GM20000 (cell line): ENCODE measurements around the gene LRMDA.

Experiments used
- DNase-seq: peaks from one replicate; pipeline ENCODE4 v3.0.0; 2012; ENCODE audit warnings: low spot score
- CTCF ChIP-seq: IDR thresholded peaks from 2 replicates; pipeline ENCODE4 v1.5.1; 2012; ENCODE audit warnings: mild to moderate bottlenecking, control low read depth; ENCODE audit errors: extremely low read depth, missing control alignments

LRMDA gene

GRCh38 chr10:75496191-75496567 lies 64.8 kb downstream of the LRMDA start:
- TF ChIP-seq CTCF: no peak
- DNase-seq: no peak

GRCh38 chr10:75497997-75498883 lies 66.8 kb downstream of the LRMDA start:
- TF ChIP-seq CTCF: no peak
- DNase-seq: no peak

GRCh38 chr10:75498884-75499350 lies 67.5 kb downstream of the LRMDA start:
- no peak for DNase-seq
- TF ChIP-seq CTCF: no peak

GRCh38 chr10:75499556-75500160 lies 68.2 kb downstream of the LRMDA start:
- TF ChIP-seq CTCF: no peak
- DNase-seq: no peak

- DNase-seq: no peak
- no peak for TF ChIP-seq CTCF
Observed at GRCh38 chr10:75502389-75502788, 71.0 kb downstream of the LRMDA start.

- no peak for DNase-seq
- TF ChIP-seq CTCF: no peak
Observed at GRCh38 chr10:75502838-75503237, 71.4 kb downstream of the LRMDA start.

- DNase-seq: no peak
- TF ChIP-seq CTCF: no peak
Observed at GRCh38 chr10:75505293-75505692, 73.9 kb downstream of the LRMDA start.
